ENCODE data around the gene ADAM8.

Gene ADAM8

DNA sequence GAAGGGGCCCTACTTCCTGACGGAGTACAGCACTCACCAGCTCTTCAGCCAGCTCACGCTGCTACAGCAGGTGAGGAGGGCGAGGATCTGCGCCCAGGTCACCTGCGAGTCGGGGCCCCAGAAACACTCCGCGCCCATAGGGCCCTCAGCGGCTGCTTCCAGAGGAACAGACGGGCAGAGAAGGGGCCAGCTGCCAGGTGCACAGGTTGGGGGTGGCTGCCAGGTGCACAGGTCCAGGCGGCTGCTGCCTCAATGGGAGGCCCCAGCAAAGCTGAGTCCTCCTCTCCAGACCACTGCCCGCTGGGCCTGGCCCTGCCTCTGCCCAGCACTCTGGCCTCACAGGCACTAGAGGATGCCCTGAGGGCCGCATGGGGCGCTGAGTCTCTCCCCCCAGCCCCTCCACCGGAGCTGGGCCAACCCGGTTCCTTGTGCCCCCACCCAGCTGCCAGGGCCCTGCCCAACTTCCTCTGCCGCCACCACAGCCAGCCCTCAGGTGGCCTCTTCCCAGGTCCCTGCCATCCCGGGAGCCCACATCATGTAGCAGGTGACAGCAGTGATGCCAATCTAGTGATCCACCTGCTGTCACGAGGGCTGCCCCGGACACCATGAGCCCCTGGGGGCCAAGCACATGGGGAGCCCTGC lies 63.7 kb downstream of the ADAM8 start:
- no peak for DNase-seq (ENCODE audit: low read depth in 3 of 3)
